UCSD-AML1 (cell line): ENCODE results near the gene CCR9.

ENCODE experiments used
- DNase-seq: peaks from one replicate; lab custom pipeline; 2025; ENCODE audit not compliant: unreplicated experiment; lab: John Stamatoyannopoulos, UW

Gene CCR9

GRCh38 chr3:45872569-45872968 lies 13.8 kb upstream of the CCR9 start:
- no peak for DNase-seq

DNA sequence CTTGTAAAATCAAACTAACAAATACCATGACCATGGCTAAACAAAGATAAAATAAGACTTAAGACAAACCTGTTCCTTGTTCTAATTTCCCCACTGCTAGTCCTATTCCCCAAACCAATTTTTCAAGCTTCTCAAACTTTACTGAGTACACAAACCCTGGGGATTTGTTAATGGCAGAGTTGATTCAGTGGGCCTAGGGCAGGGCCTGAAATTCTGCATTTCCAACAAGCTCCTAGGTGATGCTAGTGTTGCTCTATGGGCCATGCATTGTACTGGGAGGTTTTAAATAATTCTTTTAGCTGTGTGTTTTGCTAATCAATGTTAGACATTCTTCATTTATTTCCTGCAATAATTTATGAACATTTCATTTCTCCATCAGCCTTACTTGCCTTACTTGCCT lies 13.3 kb upstream of the CCR9 start:
- no peak for DNase-seq

- DNase-seq = no peak
Measured at GRCh38 chr3:45873638-45874037, 12.7 kb upstream of the CCR9 start.

- no peak for DNase-seq
Measured at GRCh38 chr3:45874677-45875346, 11.5 kb upstream of the CCR9 start.

GRCh38 chr3:45878124-45878523 lies 8.2 kb upstream of the CCR9 start:
- no peak for DNase-seq

DNA sequence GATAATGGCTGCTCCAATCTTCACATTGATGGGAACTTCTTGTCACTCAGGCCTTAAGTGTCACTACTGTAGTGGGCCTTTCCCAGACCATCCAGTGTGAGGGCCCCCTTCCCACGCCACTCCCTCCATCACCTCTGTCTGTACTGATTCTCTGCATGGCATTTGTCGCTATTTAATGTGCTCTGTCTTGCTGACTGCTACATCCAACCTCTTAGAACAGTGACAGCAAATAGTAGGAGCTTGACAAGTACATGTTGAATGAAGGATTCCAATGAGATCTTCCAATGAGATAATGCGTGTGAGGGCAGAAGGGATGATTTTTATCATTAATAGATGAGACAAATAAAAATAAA lies 5.6 kb upstream of the CCR9 start:
- no peak for DNase-seq

- DNase-seq = no peak
Measured at GRCh38 chr3:45881078-45882022, 5.0 kb upstream of the CCR9 start.

- no peak for DNase-seq
Measured at GRCh38 chr3:45884368-45885201, 1.8 kb upstream of the CCR9 start.

GRCh38 chr3:45887285-45887684 lies 942 bp downstream of the CCR9 start:
- DNase-seq = no peak

DNA sequence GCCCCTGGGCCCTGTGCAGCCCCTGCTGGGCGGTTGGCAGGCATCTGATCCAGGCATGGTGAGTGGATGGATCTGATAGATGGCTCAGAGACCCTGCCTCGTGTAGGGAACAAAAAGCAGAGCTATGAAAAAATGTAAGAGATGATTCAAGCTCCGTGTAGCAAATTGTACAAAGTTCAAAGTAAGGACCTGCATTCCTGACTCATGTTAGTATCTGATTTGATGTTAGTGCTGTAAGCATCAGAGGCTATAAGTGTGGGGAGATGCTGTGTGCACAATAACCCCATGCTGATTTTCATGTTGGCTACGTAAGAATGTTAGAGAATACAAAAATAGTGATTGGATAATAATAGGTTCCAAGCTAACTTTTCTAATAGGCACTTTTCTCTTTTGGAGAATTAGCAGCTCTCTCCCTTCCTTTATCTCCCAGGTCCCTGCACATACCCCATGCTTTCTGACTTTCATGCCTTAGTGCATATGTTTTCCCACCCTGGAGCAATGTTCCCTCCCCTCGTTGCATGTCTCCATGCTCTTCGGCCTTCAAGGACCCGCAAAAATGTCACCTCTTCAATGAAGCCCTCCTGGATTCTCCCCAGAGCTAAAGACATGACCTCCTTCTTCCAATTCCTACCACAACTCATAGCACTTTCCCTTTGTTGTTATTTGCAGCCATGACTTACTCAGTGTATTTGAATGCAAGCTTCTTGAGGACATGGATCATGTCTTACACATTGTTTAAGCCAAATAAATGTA lies 1.6 kb downstream of the CCR9 start:
- no peak for DNase-seq

GRCh38 chr3:45889337-45889736 lies 3.0 kb downstream of the CCR9 start:
- no peak for DNase-seq

DNA sequence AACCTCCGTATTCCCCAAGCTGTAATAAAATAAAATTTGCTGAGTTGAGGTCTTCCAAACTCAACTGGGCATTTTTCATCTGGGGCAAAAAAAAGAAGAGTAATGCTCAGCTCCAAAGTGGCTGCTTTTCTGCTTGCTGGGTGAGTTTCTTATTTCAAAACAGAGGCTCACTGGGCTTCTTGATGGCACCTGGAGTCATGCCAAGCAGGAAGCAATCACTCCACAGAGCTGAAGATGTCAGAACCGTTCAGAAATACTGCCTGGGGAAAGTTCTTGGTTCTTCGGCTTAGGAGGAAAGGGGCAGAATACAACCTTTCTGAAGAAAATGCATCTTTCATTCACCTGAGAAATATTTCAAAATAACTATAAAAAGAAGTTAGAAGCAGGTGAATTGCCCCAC lies 4.1 kb downstream of the CCR9 start:
- no peak for DNase-seq

GRCh38 chr3:45892161-45892560 lies 5.8 kb downstream of the CCR9 start:
- DNase-seq = no peak

DNA sequence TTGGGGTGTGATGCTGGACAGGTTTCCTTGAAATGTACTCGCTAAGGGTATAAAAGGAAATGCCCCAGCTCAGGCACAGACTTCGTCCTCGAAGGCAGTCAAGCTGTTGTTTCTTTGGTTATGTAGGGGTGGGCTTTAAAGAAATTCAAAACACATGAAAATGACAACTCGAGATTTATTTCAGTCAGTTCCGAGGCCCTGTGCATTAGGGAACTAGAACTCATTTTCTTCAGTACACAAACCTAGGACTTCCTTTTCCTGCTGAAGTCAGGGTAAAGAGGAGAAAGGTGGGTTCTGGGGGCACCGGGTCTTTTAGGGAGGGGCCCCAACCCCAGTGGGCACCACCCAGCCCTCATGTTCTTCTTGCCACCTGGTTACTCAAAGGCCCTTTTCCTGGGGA lies 7.7 kb downstream of the CCR9 start:
- peak; percentile 25 for DNase-seq

DNA sequence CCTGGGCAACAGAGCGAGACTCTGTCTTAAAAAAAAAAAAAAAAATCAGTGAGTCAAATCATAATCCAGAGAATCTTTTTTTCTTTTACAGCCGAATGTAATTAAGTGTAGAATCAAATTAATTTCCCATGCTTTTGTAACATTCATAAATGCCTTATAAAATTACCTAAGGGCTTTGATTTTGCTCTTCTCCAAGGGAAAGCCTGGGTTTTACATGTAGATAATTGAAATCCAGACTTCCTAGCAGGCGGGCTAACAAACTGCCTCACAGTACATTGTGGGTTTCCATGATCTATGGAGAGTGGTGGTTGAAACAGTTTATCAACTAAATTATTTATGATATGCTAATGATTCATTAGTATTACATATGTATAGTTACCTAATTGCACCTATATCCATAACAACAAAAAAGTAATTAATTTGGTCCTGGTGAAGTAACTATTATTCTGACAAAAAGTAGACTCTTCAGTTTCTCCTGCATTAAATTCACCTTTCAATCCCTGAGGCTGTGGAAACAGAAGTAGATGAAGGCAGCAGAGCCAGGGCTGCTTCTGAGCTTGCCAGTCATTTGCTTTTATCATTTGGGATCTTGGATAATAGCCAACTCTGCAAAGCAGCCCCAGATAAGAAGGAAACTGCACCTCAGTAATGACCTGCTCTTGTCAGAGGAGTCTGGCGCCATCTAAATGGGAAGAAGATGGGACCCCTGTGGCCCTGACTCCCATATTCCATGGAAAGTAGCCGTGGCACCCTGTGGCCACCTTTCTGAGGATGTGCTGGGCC lies 9.5 kb downstream of the CCR9 start:
- no peak for DNase-seq

DNA sequence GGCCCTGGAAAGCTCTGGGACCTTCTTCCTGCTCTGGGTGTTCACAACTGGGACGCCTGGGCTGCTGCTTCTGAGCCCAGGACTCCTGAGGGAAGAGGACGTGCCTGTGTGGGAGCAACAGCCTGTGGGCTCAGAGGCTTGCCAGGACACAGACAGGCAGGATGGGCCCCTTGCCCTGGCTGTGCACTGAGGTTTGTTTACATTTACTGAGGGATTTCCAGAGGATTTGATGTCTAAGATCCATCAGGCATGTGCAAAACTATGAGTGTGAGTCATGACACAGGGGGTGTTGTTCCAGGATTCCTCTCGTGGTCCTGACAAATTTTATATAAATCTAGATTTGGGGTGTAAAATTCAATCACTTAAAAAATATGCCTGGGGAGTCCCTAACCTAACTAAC lies 10.6 kb downstream of the CCR9 start:
- no peak for DNase-seq

DNA sequence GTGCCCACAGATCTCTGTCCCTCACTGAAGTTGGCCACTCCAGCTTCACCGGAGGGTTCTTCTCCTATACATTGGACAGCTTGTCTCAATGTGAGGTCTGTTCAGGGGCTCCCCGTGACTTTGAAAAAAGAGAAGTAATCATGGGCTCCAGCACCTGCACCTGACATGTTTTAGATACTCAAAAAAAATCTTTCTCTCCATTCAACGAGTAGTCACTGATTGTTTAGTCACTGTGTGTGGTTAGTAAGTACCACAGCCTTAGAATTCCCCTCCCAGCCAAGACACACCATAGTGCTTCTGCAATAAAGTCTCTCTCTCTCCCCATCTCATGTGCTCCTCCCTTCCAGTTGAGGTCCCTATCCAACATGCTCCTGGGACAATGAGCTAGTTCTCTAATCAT lies 18.6 kb downstream of the CCR9 start:
- DNase-seq = no peak

GRCh38 chr3:45905755-45906154 lies 19.4 kb downstream of the CCR9 start:
- DNase-seq = no peak

- DNase-seq = no peak
Measured at GRCh38 chr3:45906681-45907407, 20.5 kb downstream of the CCR9 start.
